Prostate gland (tissue), 2 donors: ENCODE results near the gene TGM2. TPM values are rescaled to one million over a fixed set of nuclear protein-coding genes. Genes with fewer than 3 reads are reported as not detected.

ENCODE experiments used
- DNase-seq: peaks from one replicate; pipeline ENCODE4 v3.0.0-alpha.2; 2019; ENCODE audit warnings: low spot score
- H3K27ac ChIP-seq, 2 donors: fragments of 200-600 bp; sonication (generic); 2 replicates each; pipeline ENCODE4 v1.5.1; 2017 to 2019
- H3K27me3 ChIP-seq: fragments of 200-600 bp; sonication (generic); replicated peaks from 2 replicates; pipeline ENCODE4 v1.5.1; 2019; ENCODE audit not compliant: insufficient read depth
- H3K36me3 ChIP-seq, 2 donors: fragments of 200-600 bp; sonication (generic); 1 replicate in 1 of 2; 2 replicates in 1 of 2; pipeline versions ENCODE4 v1.5.1 to v1.8.1; 2017 to 2019
- H3K4me1 ChIP-seq: fragments of 200-600 bp; sonication (generic); replicated peaks from 2 replicates; pipeline ENCODE4 v1.5.1; 2019
- H3K4me3 ChIP-seq, 2 donors: fragments of 200-600 bp; sonication (generic); 2 replicates each; pipeline ENCODE4 v1.5.1; 2017 to 2019
- H3K9me3 ChIP-seq: fragments of 200-600 bp; sonication (generic); 2 replicates; pipeline ENCODE4 v1.5.1; 2017
- CTCF ChIP-seq, 4 experiments: fragments of 200-600 bp in 2 of 4; fragments of 450-650 bp in 2 of 4; sonication (generic) in 2 of 4; IDR thresholded peaks; 1 replicate in 3 of 4; 2 replicates in 1 of 4; pipeline ENCODE4 v1.5.1; 2016 to 2019; ENCODE audit warnings: antibody characterized with exemption in 4 of 4, mild to moderate bottlenecking in 2 of 4, moderate library complexity in 2 of 4
- POLR2A ChIP-seq: fragments of 450-650 bp; IDR thresholded peaks from one replicate; pipeline ENCODE4 v1.6.1; 2016; ENCODE audit warnings: antibody characterized with exemption, mild to moderate bottlenecking
- POLR2AphosphoS5 ChIP-seq: sonication (generic); formaldehyde crosslinking; IDR thresholded peaks from one replicate; pipeline ENCODE4 v1.6.1; 2017; ENCODE audit warnings: antibody characterized with exemption
- WGBS: methylation state at CpG from one replicate; pipeline ENCODE4 v1.1.5; 2018; 5-methylcytosine and 5-hydroxymethylcytosine counted together
- intact Hi-C: fragments of 100-400 bp; cut with DNase I; formaldehyde crosslinking; loops from one replicate; pipeline ENCODE4 v1.14.2; 2022
- total RNA-seq, 2 donors: library from RNA; depleted of rRNA; stranded (reverse); fragments of >200 nt; gene quantifications; one replicate each; pipeline ENCODE4 v1.1.0, GENCODE V29; 2016

TGM2 gene
- total RNA-seq, 2 donors from 2014 or later: 39.6 to 157 TPM

- 99% methylated on average over 4 of the region's 4 CpGs for WGBS
- Histone ChIP-seq H3K4me1 (peaks cover 7% of the 10 kb centered on the region), H3K36me3 (no peaks in the 10 kb centered on the region), H3K27me3 (no peaks in the 10 kb centered on the region), H3K9me3 (no peaks in the 10 kb centered on the region), H3K27ac (no peak overlapping the region), H3K4me3 (no peak overlapping the region)
- no peak for DNase-seq
- intact Hi-C loops: loop anchor here (5.0 kb wide), 1 partner anchor 42 kb away; no protein-coding TSS in a partner anchor
- TF ChIP-seq CTCF (IDR thresholded peaks at IDR 0.05) (no peak), POLR2A (no peak), POLR2AphosphoS5 (no peak)
Observed at GRCh38 chr20:38114353-38114791, 50.7 kb downstream of the TGM2 start.

GRCh38 chr20:38113401-38114325, 51.4 kb downstream of the TGM2 start:
- Histone ChIP-seq H3K4me3 (no peak overlapping the region), H3K27ac (no peak overlapping the region), H3K27me3 (no peaks in the 10 kb centered on the region), H3K36me3 (no peaks in the 10 kb centered on the region), H3K4me1 (peaks cover 11% of the 10 kb centered on the region), H3K9me3 (no peaks in the 10 kb centered on the region)
- no peak for DNase-seq
- TF ChIP-seq POLR2AphosphoS5: no peak
- no peak for TF ChIP-seq POLR2A
- no peak for TF ChIP-seq CTCF (IDR thresholded peaks at IDR 0.05)
- 72% methylated on average over 10 of the region's 10 CpGs for WGBS
- intact Hi-C loops: loop anchor here (5.0 kb wide), 1 partner anchor 41 kb away; no protein-coding TSS in a partner anchor

- TF ChIP-seq POLR2A: no peak
- no peak for TF ChIP-seq POLR2AphosphoS5
- TF ChIP-seq CTCF (IDR thresholded peaks at IDR 0.05): no peak
- Histone ChIP-seq H3K36me3 (no peaks in the 10 kb centered on the region), H3K27ac (no peak overlapping the region), H3K4me3 (no peak overlapping the region), H3K4me1 (peaks cover 18% of the 10 kb centered on the region), H3K9me3 (no peaks in the 10 kb centered on the region), H3K27me3 (no peaks in the 10 kb centered on the region)
- WGBS: 97% methylated on average over 8 of the region's 8 CpGs
- intact Hi-C loops: loop anchor here (5.0 kb wide), 1 partner anchor 41 kb away; no protein-coding TSS in a partner anchor
- no peak for DNase-seq
Observed at GRCh38 chr20:38112930-38113294, 52.2 kb downstream of the TGM2 start.

GRCh38 chr20:38112261-38112929, 52.7 kb downstream of the TGM2 start:
- intact Hi-C loops: loop anchor here (5.0 kb wide), 1 partner anchor 40 kb away; no protein-coding TSS in a partner anchor

More at GRCh38 chr20:38112261-38112929, 52.7 kb downstream of the TGM2 start:
- Histone ChIP-seq H3K9me3 (no peaks in the 10 kb centered on the region), H3K27ac (no peak overlapping the region), H3K36me3 (no peaks in the 10 kb centered on the region), H3K4me3 (no peak overlapping the region), H3K4me1 (peaks cover 20% of the 10 kb centered on the region), H3K27me3 (no peaks in the 10 kb centered on the region)
- DNase-seq: no peak
- 81% methylated on average over 13 of the region's 14 CpGs for WGBS
- TF ChIP-seq CTCF (IDR thresholded peaks at IDR 0.05) (no peak), POLR2A (no peak), POLR2AphosphoS5 (no peak)
